Gastrocnemius medialis (tissue), 4 donors: ENCODE measurements around the gene GRID1. TPM values are rescaled to one million over a fixed set of nuclear protein-coding genes. Genes with fewer than 3 reads are reported as not detected.

ENCODE experiments used
- ATAC-seq, 2 donors: fragments of 150-250 bp; one replicate each; pipeline ENCODE4 v1.9.1; 2016
- DNase-seq, 2 donors: peaks; one replicate each; pipeline ENCODE4 v3.0.0-alpha.2; 2019
- H3K27ac ChIP-seq, 4 donors: fragments of 200-600 bp; sonication (generic); 1 replicate in 1 of 4; 2 replicates in 3 of 4; pipeline ENCODE4 v1.5.1; 2016 to 2018; ENCODE audit warnings: mild to moderate bottlenecking in 2 of 4, moderate library complexity in 1 of 4
- H3K27me3 ChIP-seq, 3 donors: fragments of 200-600 bp; sonication (generic) in 2 of 3; 1 replicate in 1 of 3; 2 replicates in 2 of 3; pipeline versions ENCODE4 v1.5.1 to v1.6.0; 2016 to 2019; ENCODE audit warnings: mild to moderate bottlenecking in 1 of 3, moderate library complexity in 1 of 3
- H3K36me3 ChIP-seq, 2 donors: fragments of 200-600 bp; sonication (generic) in 1 of 2; one replicate each; pipeline ENCODE4 v1.5.1; 2017 to 2018
- H3K4me1 ChIP-seq, 2 donors: fragments of 200-600 bp; sonication (generic) in 1 of 2; one replicate each; pipeline ENCODE4 v1.5.1; 2016 to 2017; ENCODE audit warnings: mild to moderate bottlenecking in 2 of 2
- H3K4me3 ChIP-seq, 4 donors: fragments of 200-600 bp; sonication (generic) in 3 of 4; 1 replicate in 1 of 4; 2 replicates in 3 of 4; pipeline ENCODE4 v1.5.1; 2016 to 2019; ENCODE audit warnings: mild to moderate bottlenecking in 2 of 4
- H3K9me3 ChIP-seq, 3 donors: fragments of 200-600 bp; sonication (generic) in 2 of 3; 1 replicate in 1 of 3; 2 replicates in 2 of 3; pipeline ENCODE4 v1.5.1; 2016 to 2019
- CTCF ChIP-seq, 5 experiments: fragments of 450-650 bp in 3 of 5; fragments of 200-600 bp in 2 of 5; sonication (generic) in 2 of 5; IDR thresholded peaks in 4 of 5; conservative IDR thresholded peaks in 1 of 5; 1 replicate in 4 of 5; 2 replicates in 1 of 5; pipeline ENCODE4 v1.5.1; 2016 to 2019; ENCODE audit warnings: antibody characterized with exemption in 5 of 5, mild to moderate bottlenecking in 3 of 5, moderate library complexity in 3 of 5
- POLR2A ChIP-seq, 2 donors: fragments of 450-650 bp; IDR thresholded peaks; one replicate each; pipeline ENCODE4 v1.6.1; 2017; ENCODE audit warnings: antibody characterized with exemption in 2 of 2, mild to moderate bottlenecking in 2 of 2, moderate library complexity in 2 of 2
- in situ Hi-C, 4 donors: fragments of 200-750 bp; cut with MboI; loops; one replicate each; pipeline versions ENCODE4 v1.15.0 to v1.8.0; 2017; ENCODE audit warnings: low sequenced_read_pairs in 4 of 4
- intact Hi-C: fragments of 100-400 bp; cut with DNase I; formaldehyde crosslinking; loops from one replicate; pipeline ENCODE4 v1.15.1; 2023; ENCODE audit warnings: low total_unique reads
- total RNA-seq, 4 donors: library from RNA; depleted of rRNA; stranded (reverse); fragments of >200 nt; gene quantifications; one replicate each; pipeline versions ENCODE4 v1.1.0 to v1.2.3, GENCODE V29; 2016

Gene GRID1
- total RNA-seq, 4 donors from 2014 or later = 0.17 to 1.4 (median 0.79) TPM

- TF ChIP-seq POLR2A (IDR thresholded peaks at IDR 0.05) (no peak), CTCF (IDR thresholded peaks at IDR 0.05 in 4 of 5, conservative IDR thresholded peaks at IDR 0.05 in 1 of 5) (no peak)
- H3K36me3 ChIP-seq = no peaks in the 10 kb centered on the region
- intact Hi-C loops = no loop called here
Observed at GRCh38 chr10:85925201-85925750, 441.3 kb downstream of the GRID1 start.

GRCh38 chr10:85924382-85925102 lies 442.1 kb downstream of the GRID1 start:
- intact Hi-C loops = no loop called here
- DNase-seq = no peak

More at GRCh38 chr10:85925201-85925750, 441.3 kb downstream of the GRID1 start:
- ATAC-seq (no peak), DNase-seq (no peak)
- Histone ChIP-seq H3K4me1 (peaks cover 17 to 25% of the 10 kb centered on the region in 2 donors), H3K4me3 (no peak overlapping the region), H3K27me3 (no peaks in the 10 kb centered on the region), H3K9me3 (no peaks in the 10 kb centered on the region), H3K27ac (no peak overlapping the region)
- in situ Hi-C loops = no loop called here

GRCh38 chr10:85922356-85923129 lies 444.1 kb downstream of the GRID1 start:
- ATAC-seq (no peak), DNase-seq (no peak)
- peaks cover 5 to 10% of the 10 kb centered on the region in 2 donors for H3K4me1 ChIP-seq
- H3K27me3 ChIP-seq = no peaks in the 10 kb centered on the region
- TF ChIP-seq POLR2A (IDR thresholded peaks at IDR 0.05) (no peak), CTCF (IDR thresholded peaks at IDR 0.05 in 4 of 5, conservative IDR thresholded peaks at IDR 0.05 in 1 of 5) (no peak)
- H3K36me3 ChIP-seq = no peaks in the 10 kb centered on the region
- no peaks in the 10 kb centered on the region for H3K9me3 ChIP-seq
- no peak overlapping the region for H3K4me3 ChIP-seq
- H3K27ac ChIP-seq = no peak overlapping the region
- intact Hi-C loops = no loop called here
- in situ Hi-C loops = no loop called here

More at GRCh38 chr10:85924382-85925102, 442.1 kb downstream of the GRID1 start:
- no peak overlapping the region for H3K4me3 ChIP-seq
- ATAC-seq = no peak
- H3K27me3 ChIP-seq = no peaks in the 10 kb centered on the region
- H3K27ac ChIP-seq = no peak overlapping the region
- in situ Hi-C loops = no loop called here
- TF ChIP-seq POLR2A (IDR thresholded peaks at IDR 0.05) (no peak), CTCF (IDR thresholded peaks at IDR 0.05 in 4 of 5, conservative IDR thresholded peaks at IDR 0.05 in 1 of 5) (no peak)
- peaks cover 13 to 25% of the 10 kb centered on the region in 2 donors for H3K4me1 ChIP-seq
- no peaks in the 10 kb centered on the region for H3K36me3 ChIP-seq
- no peaks in the 10 kb centered on the region for H3K9me3 ChIP-seq

- Histone ChIP-seq H3K36me3 (no peaks in the 10 kb centered on the region), H3K27ac (no peak overlapping the region), H3K4me3 (no peak overlapping the region), H3K9me3 (no peaks in the 10 kb centered on the region), H3K27me3 (no peaks in the 10 kb centered on the region), H3K4me1 (peaks cover 5 to 10% of the 10 kb centered on the region in 2 donors)
- in situ Hi-C loops (no loop called here), intact Hi-C loops (no loop called here)
- no peak for DNase-seq
- TF ChIP-seq POLR2A (IDR thresholded peaks at IDR 0.05) (no peak), CTCF (IDR thresholded peaks at IDR 0.05 in 4 of 5, conservative IDR thresholded peaks at IDR 0.05 in 1 of 5) (no peak)
- no peak for ATAC-seq
Observed at GRCh38 chr10:85921789-85922188, 444.8 kb downstream of the GRID1 start.
